Mesenchymal stem cell (in vitro differentiated cells and primary cell): ENCODE results near the gene CHN2.

Source experiments
- DNase-seq: peaks from one replicate; pipeline ENCODE4 v3.0.0-alpha.2; 2013
- H2AFZ ChIP-seq: one replicate; pipeline ENCODE4 v1.6.1; 2013; ENCODE audit warnings: low read depth, mild to moderate bottlenecking, control low read depth, inconsistent platforms, low read length, moderate library complexity
- H2AK5ac ChIP-seq: 2 replicates; pipeline ENCODE4 v1.6.1; 2013; ENCODE audit warnings: low read length, moderate library complexity, mild to moderate bottlenecking, inconsistent platforms; ENCODE audit not compliant: severe bottlenecking
- H2BK120ac ChIP-seq: one replicate; pipeline ENCODE4 v1.6.1; 2013; ENCODE audit warnings: low read depth, mild to moderate bottlenecking, inconsistent platforms, low read length, moderate library complexity
- H2BK12ac ChIP-seq, 2 experiments: one replicate each; pipeline ENCODE4 v1.6.1; 2013; ENCODE audit warnings: inconsistent platforms in 2 of 2, low read length in 2 of 2, mild to moderate bottlenecking in 2 of 2, moderate library complexity in 2 of 2, control low read depth in 1 of 2
- H2BK15ac ChIP-seq: one replicate; pipeline ENCODE4 v1.6.1; 2013; ENCODE audit warnings: mild to moderate bottlenecking, low read depth, inconsistent platforms; ENCODE audit not compliant: poor library complexity, severe bottlenecking
- H2BK5ac ChIP-seq: 2 replicates; pipeline ENCODE4 v1.6.1; 2013; ENCODE audit warnings: low read depth, mild to moderate bottlenecking, low read length, control low read depth, inconsistent platforms; ENCODE audit not compliant: poor library complexity, severe bottlenecking
- H3K14ac ChIP-seq, 2 experiments: one replicate each; pipeline ENCODE4 v1.6.1; 2013; ENCODE audit warnings: inconsistent platforms in 2 of 2, low read length in 2 of 2, control low read depth in 1 of 2, mild to moderate bottlenecking in 1 of 2, moderate library complexity in 1 of 2
- H3K18ac ChIP-seq, 2 experiments: one replicate each; pipeline ENCODE4 v1.6.1; 2013; ENCODE audit warnings: inconsistent platforms in 2 of 2, low read length in 2 of 2, control low read depth in 1 of 2, low read depth in 1 of 2, mild to moderate bottlenecking in 1 of 2
- H3K23ac ChIP-seq, 2 experiments: one replicate each; pipeline ENCODE4 v1.6.1; 2013; ENCODE audit warnings: inconsistent platforms in 2 of 2, low read length in 2 of 2, mild to moderate bottlenecking in 2 of 2, moderate library complexity in 2 of 2, control low read depth in 1 of 2
- H3K27ac ChIP-seq: 2 replicates; pipeline ENCODE4 v1.5.1; 2013; ENCODE audit warnings: mild to moderate bottlenecking, moderate library complexity, low read length, control low read depth, inconsistent platforms; ENCODE audit not compliant: poor library complexity, severe bottlenecking
- H3K27me3 ChIP-seq, 2 experiments: 2 replicates each; pipeline versions ENCODE4 v1.6.1 to v1.7.0; 2013; ENCODE audit warnings: low read length in 2 of 2, mild to moderate bottlenecking in 2 of 2, moderate library complexity in 2 of 2, control low read depth in 1 of 2, inconsistent platforms in 1 of 2; ENCODE audit not compliant: control insufficient read depth in 1 of 2, insufficient read depth in 1 of 2
- H3K36me3 ChIP-seq, 2 experiments: 2 replicates each; pipeline versions ENCODE4 v1.6.1 to v1.7.0; 2013; ENCODE audit warnings: low read length in 2 of 2, control low read depth in 1 of 2, inconsistent platforms in 1 of 2, low read depth in 1 of 2, mild to moderate bottlenecking in 1 of 2; ENCODE audit not compliant: insufficient read depth in 2 of 2, control insufficient read depth in 1 of 2
- H3K4ac ChIP-seq, 2 experiments: one replicate each; pipeline ENCODE4 v1.6.1; 2013; ENCODE audit warnings: inconsistent platforms in 2 of 2, low read length in 2 of 2, mild to moderate bottlenecking in 2 of 2, moderate library complexity in 2 of 2, control low read depth in 1 of 2, low read depth in 1 of 2
- H3K4me1 ChIP-seq: 2 replicates; pipeline ENCODE4 v1.6.1; 2013; ENCODE audit warnings: low read depth, low read length, control low read depth; ENCODE audit not compliant: control insufficient read depth, insufficient read depth
- H3K4me2 ChIP-seq: 2 replicates; pipeline ENCODE4 v1.6.1; 2013; ENCODE audit warnings: low read length, mild to moderate bottlenecking, inconsistent platforms; ENCODE audit not compliant: poor library complexity, severe bottlenecking
- H3K4me3 ChIP-seq, 2 experiments: 2 replicates each; pipeline versions ENCODE4 v1.5.1 to v1.7.0; 2013; ENCODE audit warnings: low read length in 2 of 2, mild to moderate bottlenecking in 2 of 2, control low read depth in 1 of 2, low read depth in 1 of 2; ENCODE audit not compliant: insufficient read depth in 1 of 2
- H3K79me1 ChIP-seq: replicated peaks from 2 replicates; pipeline ENCODE4 v1.6.1; 2013; ENCODE audit warnings: mild to moderate bottlenecking, control low read depth, low read length, inconsistent platforms; ENCODE audit not compliant: poor library complexity, severe bottlenecking
- H3K9ac ChIP-seq: 2 replicates; pipeline ENCODE4 v1.7.0; 2013; ENCODE audit warnings: mild to moderate bottlenecking, low read length, moderate library complexity
- H3K9me3 ChIP-seq: 2 replicates; pipeline ENCODE4 v1.7.0; 2013; ENCODE audit warnings: mild to moderate bottlenecking, low read length; ENCODE audit not compliant: control insufficient read depth
- H4K8ac ChIP-seq: one replicate; pipeline ENCODE4 v1.6.1; 2013; ENCODE audit warnings: inconsistent platforms, mild to moderate bottlenecking, low read length, moderate library complexity
- H4K91ac ChIP-seq: one replicate; pipeline ENCODE4 v1.6.1; 2013; ENCODE audit warnings: mild to moderate bottlenecking, low read length, inconsistent platforms
- WGBS: methylation state at CpG from one replicate; pipeline ENCODE4 v1.1.7; 2013; ENCODE audit warnings: mixed read lengths; 5-methylcytosine and 5-hydroxymethylcytosine counted together

Gene CHN2

GRCh38 chr7:29500719-29501118 lies 306.1 kb downstream of the CHN2 start:
- Histone ChIP-seq H2BK5ac (no peak overlapping the region), H3K4me3 (no peak overlapping the region), H3K9ac (no peak overlapping the region), H2BK15ac (no peak overlapping the region), H3K14ac (no peak overlapping the region), H2AFZ (no peak overlapping the region), H3K79me1 (no peaks in the 10 kb centered on the region), H3K18ac (no peak overlapping the region), H3K27ac (no peak overlapping the region), H3K9me3 (no peaks in the 10 kb centered on the region), H2BK12ac (no peak overlapping the region), H2AK5ac (no peak overlapping the region), H2BK120ac (no peak overlapping the region), H4K91ac (no peak overlapping the region), H3K4me1 (no peaks in the 10 kb centered on the region), H3K36me3 (no peaks in the 10 kb centered on the region), H3K27me3 (no peaks in the 10 kb centered on the region), H3K4ac (no peak overlapping the region), H4K8ac (no peak overlapping the region), H3K23ac (no peak overlapping the region), H3K4me2 (no peak overlapping the region)
- no peak for DNase-seq
- WGBS = 100% methylated on average over 1 of the region's 3 CpGs

- Histone ChIP-seq H3K18ac (no peak overlapping the region), H2BK12ac (no peak overlapping the region), H2AK5ac (no peak overlapping the region), H3K36me3 (no peaks in the 10 kb centered on the region), H2AFZ (no peak overlapping the region), H3K4me3 (no peak overlapping the region), H2BK15ac (no peak overlapping the region), H3K4me1 (no peaks in the 10 kb centered on the region), H3K9me3 (no peaks in the 10 kb centered on the region), H4K8ac (no peak overlapping the region), H3K9ac (no peak overlapping the region), H3K27ac (no peak overlapping the region), H3K4me2 (no peak overlapping the region), H3K79me1 (no peaks in the 10 kb centered on the region), H3K4ac (no peak overlapping the region), H2BK120ac (no peak overlapping the region), H2BK5ac (no peak overlapping the region), H3K23ac (no peak overlapping the region), H3K27me3 (no peaks in the 10 kb centered on the region), H4K91ac (no peak overlapping the region), H3K14ac (no peak overlapping the region)
- DNase-seq = no peak
- 91% methylated on average over 2 of the region's 2 CpGs for WGBS
Observed at GRCh38 chr7:29502133-29502532, 307.6 kb downstream of the CHN2 start.

DNA sequence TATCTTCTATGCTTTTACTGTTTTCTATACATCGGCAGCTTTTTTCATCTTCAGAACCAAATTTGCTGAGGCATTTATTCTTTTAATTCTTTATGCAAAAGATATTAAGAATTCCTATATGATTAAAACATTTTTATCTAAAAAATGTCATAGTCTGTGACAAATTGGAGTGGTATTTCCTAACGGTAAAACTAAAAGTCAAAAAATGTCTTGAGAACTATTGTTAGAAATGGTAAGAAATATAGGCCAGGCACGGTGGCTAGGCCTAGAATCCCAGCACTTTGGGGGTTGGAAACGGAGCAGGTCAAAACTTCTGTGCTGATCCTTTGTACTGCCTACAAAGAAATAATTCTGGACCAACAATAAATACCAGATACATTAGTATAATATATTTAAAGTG lies 311.4 kb downstream of the CHN2 start:
- H4K8ac ChIP-seq = no peak overlapping the region
- no peak overlapping the region for H3K23ac ChIP-seq
- no peak overlapping the region for H3K4ac ChIP-seq
- no peak overlapping the region for H3K9ac ChIP-seq
- no peak for DNase-seq
- no peak overlapping the region for H2BK120ac ChIP-seq
- H3K27me3 ChIP-seq = no peaks in the 10 kb centered on the region
- H2BK15ac ChIP-seq = no peak overlapping the region
- H3K14ac ChIP-seq = no peak overlapping the region
- no peak overlapping the region for H3K18ac ChIP-seq
- no peak overlapping the region for H3K4me3 ChIP-seq
- no peak overlapping the region for H3K4me2 ChIP-seq
- H2AFZ ChIP-seq = no peak overlapping the region
- H3K79me1 ChIP-seq = no peaks in the 10 kb centered on the region
- no peaks in the 10 kb centered on the region for H3K4me1 ChIP-seq
- no peaks in the 10 kb centered on the region for H3K36me3 ChIP-seq
- H3K9me3 ChIP-seq = no peaks in the 10 kb centered on the region
- no peak overlapping the region for H4K91ac ChIP-seq
- H2BK12ac ChIP-seq = no peak overlapping the region
- WGBS = 98% methylated on average over 3 of the region's 4 CpGs
- no peak overlapping the region for H2AK5ac ChIP-seq
- H3K27ac ChIP-seq = no peak overlapping the region
- no peak overlapping the region for H2BK5ac ChIP-seq

DNA sequence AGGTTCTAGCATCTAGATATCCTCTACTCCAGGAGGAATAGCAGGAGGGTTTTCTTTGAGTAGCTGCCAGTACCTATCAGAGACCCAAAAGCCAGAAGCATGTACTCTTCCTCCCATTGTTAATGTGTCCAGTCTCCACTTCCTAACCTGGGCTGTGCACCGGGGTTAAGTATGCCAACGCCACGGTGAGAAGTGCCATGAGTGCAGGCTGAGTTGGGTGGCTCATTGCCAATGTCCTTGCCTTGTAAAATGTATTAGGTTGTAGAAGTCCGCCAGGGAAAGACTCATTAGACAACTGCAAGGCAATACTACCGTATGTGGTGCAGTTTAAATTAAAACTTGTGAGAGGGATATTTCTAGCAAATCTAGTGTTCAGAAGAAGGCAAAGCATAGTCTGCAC lies 314.0 kb downstream of the CHN2 start:
- no peaks in the 10 kb centered on the region for H3K27me3 ChIP-seq
- no peaks in the 10 kb centered on the region for H3K36me3 ChIP-seq
- DNase-seq = no peak
- H4K8ac ChIP-seq = no peak overlapping the region
- no peak overlapping the region for H3K4me2 ChIP-seq
- no peaks in the 10 kb centered on the region for H3K4me1 ChIP-seq
- no peaks in the 10 kb centered on the region for H3K9me3 ChIP-seq
- H3K4me3 ChIP-seq = no peak overlapping the region
- no peak overlapping the region for H3K27ac ChIP-seq
- no peak overlapping the region for H3K14ac ChIP-seq
- no peak overlapping the region for H2BK12ac ChIP-seq
- H3K9ac ChIP-seq = no peak overlapping the region
- H4K91ac ChIP-seq = no peak overlapping the region
- no peaks in the 10 kb centered on the region for H3K79me1 ChIP-seq
- H3K4ac ChIP-seq = no peak overlapping the region
- WGBS = 90% methylated on average over 5 of the region's 5 CpGs
- H2BK15ac ChIP-seq = peak overlapping the region; percentile 19
- no peak overlapping the region for H2AFZ ChIP-seq
- H3K18ac ChIP-seq = no peak overlapping the region
- H2BK120ac ChIP-seq = no peak overlapping the region
- H2BK5ac ChIP-seq = no peak overlapping the region
- H2AK5ac ChIP-seq = no peak overlapping the region
- H3K23ac ChIP-seq = no peak overlapping the region
